SHP77 (cell line): Measurements from ENCODE around the gene MTPN.
A peak's percentile ranks its signal among the peaks of the same experiment; 100 is the strongest.

ENCODE experiments used
- DNase-seq, 2 experiments: peaks; one replicate each; lab custom pipeline; 2025; lab: John Stamatoyannopoulos, UW

The MTPN gene

GRCh38 chr7:135924302-135924701 lies 52.9 kb downstream of the MTPN start:
- peak; percentile 32 to 43 for DNase-seq

GRCh38 chr7:135922263-135922662 lies 54.9 kb downstream of the MTPN start:
- DNase-seq: no peak

- DNase-seq: no peak
Observed at GRCh38 chr7:135920478-135920877, 56.7 kb downstream of the MTPN start.

- peak in 1 of 2 experiments; percentile 45 for DNase-seq
Observed at GRCh38 chr7:135919071-135919841, 57.9 kb downstream of the MTPN start.

- DNase-seq: no peak
Observed at GRCh38 chr7:135918134-135918533, 59.0 kb downstream of the MTPN start.

GRCh38 chr7:135917721-135918120 lies 59.4 kb downstream of the MTPN start:
- DNase-seq: no peak

GRCh38 chr7:135914346-135914745 lies 62.8 kb downstream of the MTPN start:
- no peak for DNase-seq

- no peak for DNase-seq
Observed at GRCh38 chr7:135913404-135913803, 63.8 kb downstream of the MTPN start.

GRCh38 chr7:135911099-135911498 lies 66.1 kb downstream of the MTPN start:
- DNase-seq: no peak

- DNase-seq: no peak
Observed at GRCh38 chr7:135910393-135911036, 66.6 kb downstream of the MTPN start.

GRCh38 chr7:135905858-135906257 lies 71.3 kb downstream of the MTPN start:
- DNase-seq: no peak

- no peak for DNase-seq
Observed at GRCh38 chr7:135905355-135905754, 71.8 kb downstream of the MTPN start.

GRCh38 chr7:135904282-135904681 lies 72.9 kb downstream of the MTPN start:
- DNase-seq: no peak

- DNase-seq: no peak
Observed at GRCh38 chr7:135901585-135902540, 75.3 kb downstream of the MTPN start.

- no peak for DNase-seq
Observed at GRCh38 chr7:135900065-135900546, 77.1 kb downstream of the MTPN start.

- no peak for DNase-seq
Observed at GRCh38 chr7:135899458-135900064, 77.6 kb downstream of the MTPN start.

- no peak for DNase-seq
Observed at GRCh38 chr7:135898226-135898625, 78.9 kb downstream of the MTPN start.

- no peak for DNase-seq
Observed at GRCh38 chr7:135894816-135895215, 82.3 kb downstream of the MTPN start.

GRCh38 chr7:135889823-135890222 lies 87.3 kb downstream of the MTPN start:
- no peak for DNase-seq

- DNase-seq: no peak
Observed at GRCh38 chr7:135888740-135889139, 88.4 kb downstream of the MTPN start.

GRCh38 chr7:135886345-135887132 lies 90.6 kb downstream of the MTPN start:
- no peak for DNase-seq
